Islet precursor cell (in vitro differentiated cells): Measurements from ENCODE around the gene ZFP1.
"Not testable (repeated sequence)": the region's sequence is repeated elsewhere in the genome, so short reads cannot be mapped to it uniquely, and the experiment has no call there.

Experiments used
- DNase-seq: peaks from one replicate; pipeline ENCODE4 v3.0.0-alpha.2; 2018

ZFP1 gene

DNA sequence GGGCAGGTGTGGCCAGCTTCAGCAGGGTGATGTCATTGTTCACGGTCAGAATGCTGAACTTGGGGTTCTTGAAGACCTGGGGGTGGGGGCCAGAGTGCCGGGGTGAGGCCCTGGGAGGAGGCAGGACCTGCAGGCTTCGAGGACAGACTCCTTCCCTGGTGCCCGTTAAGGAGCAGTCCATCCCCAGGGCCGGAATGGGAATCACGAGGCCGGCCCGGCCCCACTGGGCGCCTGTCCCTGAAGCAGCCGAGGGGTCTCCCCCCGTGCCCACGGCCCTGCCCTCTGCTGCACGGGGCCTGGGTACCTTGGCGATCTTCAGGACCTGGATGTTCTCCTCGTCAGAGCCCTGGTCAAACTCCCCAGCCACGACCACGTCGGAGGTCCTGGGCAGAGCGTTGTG lies 57.1 kb downstream of the ZFP1 start:
- not testable (repeated sequence) for DNase-seq

DNA sequence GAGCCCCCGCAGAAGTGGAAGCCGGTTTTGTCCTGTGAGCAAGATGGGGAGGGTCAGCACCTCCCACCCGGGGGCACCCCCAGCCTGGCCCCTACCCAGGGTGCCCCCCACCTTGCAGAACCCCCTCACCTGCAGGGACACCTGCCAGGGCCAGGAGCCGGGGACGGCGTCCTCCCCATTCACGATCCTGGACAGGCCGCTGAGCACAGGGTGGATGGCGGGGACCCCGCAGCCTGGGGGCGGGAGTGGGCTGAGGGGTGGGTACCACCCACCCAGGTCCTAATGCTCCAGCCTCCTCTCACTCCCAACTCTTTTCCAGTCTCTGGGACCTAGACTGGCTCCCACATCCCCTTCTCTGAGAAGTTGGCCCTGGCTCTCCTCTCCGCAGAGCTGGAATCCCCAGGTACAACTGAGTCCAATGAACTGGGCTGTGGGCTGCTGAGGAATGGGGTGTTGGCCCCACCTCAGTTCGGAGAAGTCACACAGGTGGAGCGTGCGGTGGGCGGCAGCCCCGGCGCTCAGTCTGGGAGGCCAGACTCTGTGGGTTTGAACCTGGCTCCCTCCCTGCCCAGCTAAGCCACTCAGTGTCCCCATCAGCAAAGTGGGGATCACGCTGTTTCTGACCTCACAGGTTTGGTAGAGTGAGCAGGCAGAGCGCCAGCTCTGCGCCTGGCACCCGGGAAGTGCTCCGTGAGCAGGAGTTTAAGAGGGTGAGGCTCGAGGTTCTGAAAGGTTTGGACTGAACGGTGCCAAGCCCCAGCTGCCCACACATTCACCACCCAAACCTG lies 57.8 kb downstream of the ZFP1 start:
- DNase-seq, result not testable (repeated sequence)

DNA sequence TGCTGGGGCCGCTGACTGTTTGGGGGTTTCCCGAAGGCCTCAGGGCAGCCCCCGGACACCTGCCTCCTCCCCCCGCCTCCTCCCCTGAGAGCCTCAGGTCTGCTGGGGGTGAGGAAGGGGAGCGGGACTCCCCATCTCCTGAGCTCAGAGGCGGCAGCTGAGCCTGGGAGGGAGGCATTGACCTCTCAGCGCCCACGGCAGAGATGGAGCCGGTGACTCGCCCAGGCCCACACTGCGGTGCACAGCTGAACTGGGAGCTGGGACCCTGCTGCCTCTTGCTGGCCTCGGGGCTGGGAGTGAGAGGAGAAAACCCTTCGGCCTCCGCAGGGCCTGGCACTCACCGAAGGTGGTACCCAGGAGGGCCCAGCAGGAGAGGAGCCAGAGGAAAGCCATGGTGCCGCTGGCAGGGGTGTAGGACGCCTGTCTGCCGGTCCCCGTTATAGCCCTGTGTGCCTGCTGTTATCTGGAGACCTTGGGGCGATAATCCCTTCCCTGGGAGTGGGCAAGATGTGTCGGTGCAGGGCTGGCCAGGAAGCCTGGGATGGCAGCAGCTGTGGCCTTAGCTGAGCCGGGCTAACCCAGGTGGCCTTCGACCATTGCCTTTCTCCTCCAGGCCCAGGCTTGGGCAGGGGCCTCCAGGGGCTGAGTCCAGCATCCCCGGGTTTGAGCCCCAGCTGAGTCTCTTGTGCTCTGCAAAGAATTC lies 58.6 kb downstream of the ZFP1 start, which contains the start of gene CTRB2:
TSS of gene CTRB2 (minus strand) at position 413 of the 703 bp plus-strand sequence. CDS start at position 393, 20 bp downstream.
- peak; percentile 65 for DNase-seq

DNA sequence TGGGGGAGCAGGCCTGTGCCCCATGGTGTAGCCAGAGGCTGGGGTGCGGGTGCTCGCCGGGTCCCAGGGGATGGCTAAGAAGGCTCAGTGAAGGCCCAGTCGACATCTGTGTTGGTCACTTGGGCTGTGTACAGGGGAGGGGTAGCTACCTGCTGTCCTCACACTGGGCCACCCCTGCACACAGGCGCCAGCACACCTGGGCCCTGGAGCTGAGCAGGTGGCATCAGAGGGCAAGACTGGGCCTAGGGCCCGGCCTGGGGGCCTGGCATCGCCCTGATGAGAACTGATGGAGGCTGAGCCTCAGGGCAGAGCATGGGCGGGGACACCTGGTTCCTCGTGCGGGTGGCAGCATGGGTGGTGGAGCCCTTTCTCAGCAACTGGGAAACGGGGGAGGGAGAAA lies 59.5 kb downstream of the ZFP1 start:
- DNase-seq, result peak; percentile 55

DNA sequence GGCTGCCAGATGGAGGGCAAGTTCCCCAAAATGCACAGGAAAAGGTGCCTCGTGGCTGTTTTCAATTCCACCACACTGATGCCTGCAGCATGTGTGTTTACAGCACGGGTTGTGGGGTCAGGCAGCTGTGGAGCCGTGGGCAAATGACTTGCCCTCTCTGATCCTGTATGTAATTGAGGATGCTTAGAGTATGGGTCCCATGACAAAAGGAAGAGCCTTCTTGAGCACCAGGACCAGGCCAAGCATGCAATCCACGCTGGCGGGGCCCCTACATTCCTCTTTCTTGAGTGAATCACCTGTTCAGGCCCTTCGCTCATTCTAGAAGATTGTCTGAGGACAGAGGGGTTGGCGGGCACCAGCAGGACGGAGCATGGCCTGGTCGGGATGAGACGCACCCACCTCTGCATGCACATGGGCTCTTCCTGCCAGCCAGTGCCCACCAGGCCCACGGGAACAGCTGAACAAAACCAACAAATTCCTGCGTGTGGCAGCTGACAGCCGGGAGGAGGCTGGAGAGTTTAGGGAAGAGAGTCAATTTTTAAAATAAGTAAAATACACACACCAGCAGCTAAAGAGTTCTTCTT lies 60.0 kb downstream of the ZFP1 start:
- peak; percentile 59 for DNase-seq

DNA sequence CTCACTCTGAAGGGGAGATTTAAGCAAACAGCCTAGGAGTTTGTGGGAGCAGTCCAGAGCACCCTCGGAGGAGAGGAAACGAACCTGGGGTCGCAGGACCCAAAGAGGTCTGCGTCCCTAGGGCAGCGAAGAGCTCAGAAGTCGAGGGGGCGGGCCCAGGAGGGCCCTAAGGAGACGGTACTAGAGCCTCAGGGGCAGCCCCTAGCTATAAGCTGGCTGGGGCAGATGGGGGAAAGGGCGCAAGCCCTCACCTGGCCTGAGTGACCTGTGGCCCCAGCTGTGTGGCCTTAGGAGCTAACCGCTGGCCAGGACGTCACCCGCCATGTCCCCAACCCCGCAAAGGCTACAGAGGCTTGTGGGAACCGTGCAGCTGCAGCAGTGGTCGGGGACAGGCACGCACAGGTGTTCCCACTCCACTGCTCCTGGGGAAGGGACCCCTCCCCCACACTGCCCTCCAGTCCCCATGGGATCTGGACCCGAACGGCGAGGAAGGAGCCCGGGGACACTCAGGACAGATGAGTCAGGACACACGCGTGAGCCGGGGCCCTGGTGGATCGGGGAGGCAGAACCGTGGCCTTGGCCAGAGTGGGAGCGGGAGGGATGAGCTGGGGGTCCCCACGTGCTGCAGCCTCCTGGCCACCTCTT lies 60.7 kb downstream of the ZFP1 start:
- no peak for DNase-seq

DNA sequence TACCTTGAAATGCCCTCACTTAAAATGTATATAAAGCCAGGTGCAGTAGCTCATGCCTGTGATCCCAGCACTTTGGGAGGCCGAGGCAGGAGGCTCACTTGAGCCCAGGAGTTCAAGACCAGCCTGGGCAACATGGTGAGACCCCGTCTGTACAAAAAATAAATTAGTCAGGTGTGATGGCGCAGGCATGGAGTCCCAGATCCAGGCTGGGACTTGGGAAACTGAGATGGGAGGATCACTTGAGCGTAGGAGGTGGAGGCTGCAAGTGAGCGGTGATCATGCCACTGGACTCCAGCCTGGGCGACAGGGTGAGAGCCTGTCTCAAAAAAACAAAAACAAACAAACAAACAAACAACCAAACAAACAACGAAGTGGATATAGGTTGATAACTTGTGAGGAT lies 61.2 kb downstream of the ZFP1 start:
- not testable (repeated sequence) for DNase-seq

DNA sequence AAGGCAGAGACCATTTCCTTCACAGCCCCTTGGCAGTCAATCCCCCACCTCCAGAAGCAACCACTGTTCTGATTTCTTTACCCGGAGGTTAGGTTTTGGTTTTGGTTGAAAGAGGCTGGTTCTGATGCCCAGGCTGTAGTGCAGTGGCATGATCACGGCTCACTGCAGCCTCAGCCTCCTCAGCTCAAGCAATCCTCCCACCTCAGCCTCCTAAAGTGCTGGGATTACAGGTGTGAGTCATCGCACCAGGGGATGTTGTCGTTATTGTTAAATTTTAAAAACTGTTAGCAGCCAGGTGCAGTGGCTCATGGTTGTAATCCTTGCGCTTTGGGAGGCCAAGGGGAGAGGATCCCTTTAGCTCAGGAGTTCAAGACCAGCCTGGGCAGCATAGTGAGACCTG lies 61.6 kb downstream of the ZFP1 start:
- DNase-seq, result no peak

DNA sequence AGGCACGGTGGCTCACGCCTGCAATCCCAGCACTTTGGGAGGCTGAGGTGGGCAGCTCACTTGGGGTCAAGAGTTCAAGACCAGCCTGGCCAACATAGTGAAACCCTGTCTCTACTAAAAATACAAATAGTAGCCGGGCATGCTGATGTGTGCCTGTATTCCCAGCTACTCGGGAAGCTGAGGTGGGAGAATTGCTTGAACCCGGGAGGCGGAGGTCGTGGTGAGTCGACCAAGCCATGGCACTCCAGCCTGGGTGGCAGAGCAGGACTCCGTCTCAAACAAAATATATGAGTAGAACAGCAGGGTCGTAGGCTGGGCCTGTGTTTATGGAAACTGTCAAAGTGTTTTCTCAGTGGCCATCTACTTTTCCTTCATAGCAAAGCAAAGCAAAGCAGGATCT lies 63.0 kb downstream of the ZFP1 start:
- not testable (repeated sequence) for DNase-seq

DNA sequence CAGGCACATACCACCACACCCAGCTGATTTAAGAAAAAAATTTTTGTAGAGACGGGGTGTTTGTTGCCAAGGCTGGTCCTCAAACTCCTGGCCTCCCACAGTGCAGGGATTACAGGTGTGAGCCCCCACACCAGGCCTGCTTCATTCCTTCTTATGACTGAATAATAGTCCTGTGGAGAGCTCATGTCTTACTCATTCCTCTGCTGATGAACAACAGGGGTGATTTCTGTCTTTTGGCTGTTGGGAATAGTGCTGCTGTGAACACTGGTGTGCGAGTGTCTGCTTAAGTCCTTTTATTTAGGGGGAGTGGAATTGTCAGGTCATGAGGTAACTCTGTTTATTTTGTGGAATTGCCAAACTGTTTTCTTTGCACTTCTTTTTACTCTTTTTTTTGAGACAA lies 67.8 kb downstream of the ZFP1 start:
- DNase-seq, result no peak

DNA sequence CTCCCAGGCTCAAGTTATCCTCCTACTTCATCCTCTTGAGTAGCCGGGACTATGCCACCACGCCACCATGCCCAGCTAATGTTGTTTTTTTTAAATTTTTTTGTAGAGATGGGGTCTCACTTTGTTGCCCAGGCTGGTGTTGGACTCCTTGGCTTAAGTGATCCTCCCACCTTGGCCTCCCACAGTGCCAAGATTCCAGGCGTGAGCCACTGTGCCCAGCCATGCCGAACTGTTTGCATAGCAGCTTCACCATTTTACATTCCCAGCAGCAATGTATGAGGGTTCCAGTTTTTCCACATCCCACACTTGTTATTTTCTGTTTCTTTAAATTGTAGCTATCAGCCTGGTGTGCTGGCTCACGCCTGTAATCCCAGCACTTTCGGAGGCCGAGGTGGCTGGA lies 68.3 kb downstream of the ZFP1 start:
- peak; percentile 40 for DNase-seq

DNA sequence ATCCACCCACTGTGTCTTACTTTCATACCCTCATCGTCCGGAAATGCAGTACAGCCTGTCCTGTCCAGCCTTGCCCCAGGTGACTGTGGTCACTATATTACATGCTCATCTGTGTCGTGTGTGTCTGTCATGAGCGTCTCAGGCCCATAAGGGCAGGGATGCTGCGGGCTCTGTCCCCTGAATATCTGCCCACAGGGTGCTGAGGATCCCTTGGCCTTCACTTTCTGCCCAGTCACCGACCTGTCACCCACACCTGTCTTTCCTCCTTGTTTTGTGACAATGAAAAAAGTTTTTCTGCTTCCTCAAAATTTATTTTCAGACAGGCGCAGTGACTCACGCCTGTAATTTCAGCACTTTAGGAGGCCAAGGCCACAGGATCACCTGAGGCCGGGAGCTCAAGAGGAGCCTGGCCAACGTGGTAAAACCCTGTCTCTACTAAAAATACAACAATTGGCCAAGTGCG lies 69.1 kb downstream of the ZFP1 start:
- DNase-seq, result peak; percentile 80

DNA sequence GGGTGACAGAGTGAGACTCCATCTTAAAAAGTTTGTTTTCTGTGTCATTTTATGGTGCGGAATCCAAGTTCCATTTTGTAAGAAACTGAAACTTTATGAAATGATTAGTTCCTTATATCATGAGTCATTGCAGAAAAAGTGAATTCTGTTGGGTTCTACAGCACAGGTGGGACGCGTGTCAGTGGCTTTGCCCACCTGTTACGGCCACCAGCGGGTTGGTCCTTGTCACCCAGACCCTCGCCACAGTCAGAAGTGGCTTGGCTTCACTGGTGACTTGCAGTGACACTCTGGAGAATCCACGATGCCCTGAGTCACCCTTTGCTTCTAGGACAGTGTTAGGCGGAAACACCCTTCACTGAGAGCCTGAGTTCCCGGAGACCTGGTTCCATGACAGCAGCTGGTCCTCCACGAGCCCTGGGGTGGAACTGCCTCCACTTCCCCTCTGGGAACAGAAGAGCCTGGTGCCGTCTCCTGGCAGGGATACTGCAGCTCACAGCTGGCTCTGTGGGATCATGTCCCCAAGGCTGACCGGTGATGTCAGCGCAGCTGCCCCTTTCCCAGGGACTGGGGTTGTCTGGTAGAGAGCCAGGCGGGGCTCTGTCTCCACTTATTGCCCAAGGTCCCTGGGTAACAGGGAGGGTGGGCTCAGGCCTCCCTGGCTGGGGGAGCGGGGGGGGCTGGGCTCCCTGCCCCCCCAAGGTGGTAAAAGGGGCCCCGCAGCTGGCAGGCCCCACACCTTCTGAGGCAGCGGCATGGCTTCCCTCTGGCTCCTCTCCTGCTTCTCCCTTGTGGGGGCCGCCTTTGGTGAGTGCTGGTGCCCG lies 70.1 kb downstream of the ZFP1 start, which contains the start of gene CTRB1:
TSS of gene CTRB1 (plus strand) at position 733 of the 821 bp plus-strand sequence. CDS start at position 753, 20 bp downstream.
- DNase-seq, result peak; percentile 52

DNA sequence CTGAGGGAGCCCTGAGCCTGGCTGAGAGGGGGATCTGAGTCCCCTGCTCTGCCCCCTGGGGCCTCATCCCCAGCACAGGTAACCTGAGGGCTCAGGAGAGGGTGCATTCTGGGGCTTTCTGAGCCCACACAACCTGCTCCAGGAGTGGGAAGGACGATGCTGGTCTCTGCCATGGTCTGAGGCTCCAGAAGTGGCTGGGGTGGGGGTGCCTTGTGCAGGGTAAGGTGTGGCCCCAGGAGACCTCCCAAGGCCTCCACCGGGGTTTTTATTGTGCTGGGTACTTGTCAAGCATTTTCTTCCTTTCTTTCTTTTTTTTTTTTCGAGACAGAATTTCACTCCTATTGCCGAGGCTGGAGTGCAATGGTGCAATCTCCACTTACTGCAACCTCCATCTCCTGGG lies 70.8 kb downstream of the ZFP1 start:
- DNase-seq, result no peak

DNA sequence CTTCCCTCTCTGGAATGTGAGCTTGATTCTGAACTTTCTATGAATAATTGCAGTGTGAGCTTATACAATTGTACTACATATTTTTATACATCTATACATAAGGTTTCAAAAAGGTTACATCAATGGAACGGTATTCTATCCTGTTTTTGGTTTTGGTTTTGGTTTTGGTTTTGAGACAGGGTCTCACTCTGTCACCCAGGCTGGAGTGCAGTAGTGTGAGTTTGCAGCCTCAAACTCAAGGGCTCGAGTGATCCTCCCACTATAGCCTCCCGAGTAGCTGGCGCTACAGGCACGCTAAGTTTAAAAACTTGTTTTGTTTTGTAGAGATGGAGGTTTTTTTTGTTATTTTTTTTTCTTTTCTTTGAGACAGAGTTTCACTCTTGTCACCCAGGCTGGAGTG lies 71.5 kb downstream of the ZFP1 start:
- DNase-seq, result no peak
